Cardiac fibroblast (primary cell): ENCODE data around the gene ZNF282.
A peak's percentile ranks its signal among the peaks of the same experiment; 100 is the strongest.

ENCODE experiments used
- DNase-seq, 2 donors: peaks; one replicate each; pipeline versions ENCODE4 v3.0.0 to v3.0.0-alpha.2; 2010; ENCODE audit warnings: low read depth in 2 of 2
- H3K4me3 ChIP-seq, 2 donors: replicated peaks in 1 of 2; 1 replicate in 1 of 2; 2 replicates in 1 of 2; pipeline ENCODE4 v1.5.1; 2011; ENCODE audit warnings: low read depth in 2 of 2, low read length in 2 of 2, mild to moderate bottlenecking in 2 of 2, moderate library complexity in 1 of 2
- TF ChIP-seq, protein P1 (sequence below): IDR thresholded peaks from one replicate; pipeline ENCODE4 v1.5.1; 2011; ENCODE audit warnings: low read depth, mild to moderate bottlenecking, low read length, inconsistent platforms

ZNF282 gene

DNA sequence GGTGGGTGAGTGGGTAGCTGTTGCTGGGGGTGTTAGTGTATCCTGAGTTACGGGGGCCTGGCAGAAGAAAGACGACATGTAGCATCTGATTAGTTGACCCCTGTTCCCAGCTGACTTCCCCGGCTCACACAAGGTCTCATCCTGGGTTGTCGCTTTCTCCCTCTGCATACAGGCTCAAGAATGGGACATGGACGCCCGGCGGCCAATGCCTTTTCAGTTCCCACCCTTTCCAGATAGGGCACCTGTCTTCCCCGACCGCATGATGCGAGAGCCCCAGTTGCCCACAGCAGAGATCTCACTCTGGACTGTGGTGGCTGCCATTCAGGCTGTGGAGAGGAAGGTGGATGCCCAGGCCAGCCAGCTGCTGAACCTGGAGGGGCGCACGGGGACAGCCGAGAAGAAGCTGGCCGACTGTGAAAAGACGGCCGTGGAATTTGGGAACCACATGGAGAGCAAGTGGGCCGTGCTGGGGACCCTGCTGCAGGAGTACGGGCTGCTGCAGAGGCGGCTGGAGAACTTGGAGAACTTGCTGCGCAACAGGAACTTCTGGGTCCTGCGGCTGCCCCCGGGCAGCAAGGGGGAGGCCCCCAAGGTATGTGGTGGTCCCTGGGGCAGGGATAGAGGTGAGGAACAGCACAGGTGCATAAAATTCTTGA is 2.9 kb downstream of the ZNF282 start:
- H3K4me3 ChIP-seq, result no peak overlapping the region
- DNase-seq, result no peak
- TF ChIP-seq, protein P1, sequence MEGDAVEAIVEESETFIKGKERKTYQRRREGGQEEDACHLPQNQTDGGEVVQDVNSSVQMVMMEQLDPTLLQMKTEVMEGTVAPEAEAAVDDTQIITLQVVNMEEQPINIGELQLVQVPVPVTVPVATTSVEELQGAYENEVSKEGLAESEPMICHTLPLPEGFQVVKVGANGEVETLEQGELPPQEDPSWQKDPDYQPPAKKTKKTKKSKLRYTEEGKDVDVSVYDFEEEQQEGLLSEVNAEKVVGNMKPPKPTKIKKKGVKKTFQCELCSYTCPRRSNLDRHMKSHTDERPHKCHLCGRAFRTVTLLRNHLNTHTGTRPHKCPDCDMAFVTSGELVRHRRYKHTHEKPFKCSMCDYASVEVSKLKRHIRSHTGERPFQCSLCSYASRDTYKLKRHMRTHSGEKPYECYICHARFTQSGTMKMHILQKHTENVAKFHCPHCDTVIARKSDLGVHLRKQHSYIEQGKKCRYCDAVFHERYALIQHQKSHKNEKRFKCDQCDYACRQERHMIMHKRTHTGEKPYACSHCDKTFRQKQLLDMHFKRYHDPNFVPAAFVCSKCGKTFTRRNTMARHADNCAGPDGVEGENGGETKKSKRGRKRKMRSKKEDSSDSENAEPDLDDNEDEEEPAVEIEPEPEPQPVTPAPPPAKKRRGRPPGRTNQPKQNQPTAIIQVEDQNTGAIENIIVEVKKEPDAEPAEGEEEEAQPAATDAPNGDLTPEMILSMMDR, result no peak

DNA sequence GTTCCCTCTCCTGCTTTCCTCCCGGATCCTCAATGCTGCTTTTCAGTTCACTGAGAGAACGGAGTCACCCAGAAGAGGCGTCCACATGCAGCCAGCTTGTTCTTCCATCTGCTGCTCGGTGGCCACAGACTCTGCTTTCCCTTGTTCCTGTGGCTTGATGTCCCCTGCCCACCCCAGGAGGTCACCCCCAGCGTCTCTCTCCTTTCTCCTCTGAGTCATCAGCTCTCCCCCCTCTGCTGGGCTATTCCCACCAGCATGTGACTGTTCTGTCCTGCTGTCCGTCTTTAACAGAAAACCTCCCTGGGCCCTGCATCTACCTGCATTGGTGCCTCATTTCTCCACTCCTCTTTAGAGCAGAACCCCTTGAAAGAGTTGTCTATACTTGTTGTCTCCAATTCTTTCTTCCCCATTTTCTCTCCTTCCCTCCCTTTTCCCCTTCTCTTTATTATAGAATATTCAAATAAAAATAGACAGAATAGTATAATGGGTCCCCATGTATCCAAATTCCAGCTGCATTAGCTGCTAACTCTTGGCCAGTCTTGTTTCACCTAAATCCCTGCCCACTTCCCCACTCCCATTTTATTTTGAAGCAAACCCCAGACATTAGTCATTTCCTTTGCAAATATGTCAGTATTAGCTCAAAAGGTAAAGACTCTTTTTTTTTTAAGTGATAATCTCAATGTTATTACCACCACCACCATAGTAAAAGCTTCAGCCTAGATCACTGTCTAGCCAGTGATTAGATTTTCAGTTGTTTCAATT is 4.1 kb downstream of the ZNF282 start:
- TF ChIP-seq, protein P1, result no peak

DNA sequence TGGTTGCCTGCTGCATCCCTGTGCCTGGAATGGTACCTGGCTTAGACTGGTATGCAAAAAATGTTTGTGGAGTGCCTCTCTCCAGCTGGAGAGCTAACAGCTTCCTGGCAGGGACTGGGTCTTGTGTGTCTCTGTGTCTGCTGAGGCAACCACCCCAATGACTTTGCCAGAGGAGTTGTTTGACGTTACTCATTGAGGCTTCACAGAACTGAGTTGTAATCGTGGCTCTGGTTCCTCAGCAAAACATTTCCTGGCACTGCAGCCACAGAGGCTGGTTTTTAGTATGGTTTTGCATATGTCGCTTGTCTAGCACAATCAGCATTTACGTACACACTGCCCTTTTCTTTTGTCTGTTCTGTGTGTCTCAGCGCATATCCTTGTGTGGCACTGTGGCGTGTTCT is 7.5 kb downstream of the ZNF282 start:
- peak in 1 of 2 donors; percentile 27 for DNase-seq
- H3K4me3 ChIP-seq, result no peak overlapping the region
- TF ChIP-seq, protein P1, result no peak

More for the DNA sequence above, 4.1 kb downstream of the ZNF282 start:
- no peak overlapping the region for H3K4me3 ChIP-seq
- peak in 1 of 2 donors; percentile 60 for DNase-seq

DNA sequence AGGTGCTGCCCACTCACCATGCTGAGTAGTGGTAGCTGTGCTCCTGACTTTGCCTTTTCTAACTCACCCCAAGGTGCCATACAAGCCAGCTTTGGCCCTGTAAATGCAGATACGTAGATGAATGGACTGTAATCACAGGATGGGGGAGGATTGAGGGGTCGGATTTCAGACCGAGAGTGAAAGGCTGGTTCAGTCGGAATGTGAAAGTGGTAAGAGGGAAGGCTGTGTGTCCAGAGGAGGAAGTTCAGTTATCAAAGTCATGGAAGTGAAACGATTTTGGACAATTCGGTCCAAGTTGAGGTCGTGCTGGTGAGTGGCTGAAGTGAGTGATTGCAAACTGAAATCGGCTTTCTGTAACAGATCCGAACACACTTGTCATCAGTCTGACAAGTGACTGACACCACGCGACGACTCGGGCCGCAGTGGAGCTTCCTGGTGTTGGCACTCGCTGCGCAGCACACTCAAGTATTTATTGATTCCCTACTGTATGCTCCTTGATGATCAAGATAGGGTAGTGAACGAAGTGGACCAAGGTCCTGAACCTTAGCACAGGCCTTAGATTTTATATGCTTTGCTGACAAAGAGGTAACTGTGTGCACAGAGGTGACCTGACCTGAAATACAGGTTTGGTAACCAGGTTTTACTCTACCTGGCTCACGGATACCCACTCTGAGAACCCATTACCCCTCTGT is 10.5 kb downstream of the ZNF282 start:
- no peak overlapping the region for H3K4me3 ChIP-seq
- no peak for DNase-seq
- TF ChIP-seq, protein P1, result no peak

DNA sequence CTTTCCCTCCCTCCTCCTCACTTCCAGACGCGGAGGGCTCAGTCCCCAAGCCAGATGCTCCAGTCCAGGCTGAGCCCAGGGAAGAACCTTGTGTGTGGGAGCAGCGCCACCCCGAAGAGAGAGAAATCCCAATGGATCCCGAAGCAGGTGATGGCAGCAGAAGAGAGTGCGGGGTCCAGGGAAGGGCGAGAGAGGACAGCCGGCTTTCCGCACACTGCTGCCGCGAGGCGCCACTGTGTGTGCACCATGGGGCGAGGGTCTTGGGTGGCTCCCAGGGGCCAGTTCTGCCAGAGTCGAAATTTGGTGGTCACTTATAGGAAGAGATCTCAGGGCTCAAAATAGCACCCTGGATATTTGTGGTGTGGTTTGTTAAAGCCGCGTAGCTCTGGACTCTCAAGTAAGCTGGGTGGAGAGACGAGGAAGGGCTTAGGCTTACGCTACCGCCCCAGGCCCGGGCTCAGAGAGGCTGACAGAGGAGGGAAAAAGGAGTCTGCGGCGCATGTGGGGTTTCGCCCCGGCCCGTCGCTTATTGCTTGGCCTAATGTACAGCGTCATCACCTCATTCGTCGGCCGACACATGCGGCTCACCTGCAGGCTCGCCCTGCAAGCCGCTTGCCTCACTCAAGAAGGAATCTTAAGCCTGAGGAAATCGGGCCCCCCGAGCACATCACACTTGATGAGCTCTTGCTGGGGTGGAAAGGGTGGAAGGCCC is 12.1 kb downstream of the ZNF282 start:
- no peak for DNase-seq
- H3K4me3 ChIP-seq, result no peak overlapping the region
- TF ChIP-seq, protein P1, result no peak

DNA sequence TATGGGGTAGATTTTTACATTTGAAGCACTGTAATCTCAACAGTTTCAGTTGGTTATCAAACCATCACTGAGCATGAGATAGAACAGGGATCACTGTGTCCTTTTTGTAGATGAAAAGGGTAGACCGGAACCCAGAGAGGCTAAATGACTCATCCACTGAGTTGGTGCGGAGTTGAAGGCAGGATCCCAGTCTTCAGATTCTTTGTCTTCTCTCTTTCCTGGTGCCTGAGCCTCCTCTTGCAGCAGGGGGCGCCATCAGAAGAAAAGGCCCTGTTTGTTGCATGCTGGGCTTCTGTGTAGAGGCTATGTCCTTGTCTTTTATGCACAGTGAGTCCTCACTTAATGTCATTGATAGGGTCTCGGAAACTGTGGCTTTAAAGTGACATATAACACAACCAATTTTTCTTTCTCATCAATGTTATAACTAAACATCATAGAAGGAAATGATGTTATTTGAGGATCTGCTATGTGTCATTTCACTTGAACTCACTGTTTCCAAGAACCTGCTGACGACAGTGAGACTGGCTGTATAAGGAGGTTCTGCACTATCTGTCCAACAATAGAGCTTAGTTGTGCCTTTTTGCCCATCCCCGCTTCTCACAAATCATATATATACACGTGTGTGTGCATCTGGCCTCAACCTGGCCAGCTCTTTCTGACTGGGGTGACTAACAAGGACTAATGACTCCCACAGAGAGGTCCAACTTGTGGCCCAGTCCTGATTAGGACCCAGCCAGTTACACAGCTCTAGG is 14.3 kb downstream of the ZNF282 start:
- TF ChIP-seq, protein P1, result peak; percentile 85

More for the DNA sequence above, 14.3 kb downstream of the ZNF282 start:
- DNase-seq, result peak; percentile 69 to 87
- H3K4me3 ChIP-seq, result no peak overlapping the region
